OCI-LY1 (cell line): ENCODE data around the gene VGF.

Source experiments
- H2AFZ ChIP-seq: fragments of 200-600 bp; sonication (generic), shearing (Covaris generic); 2 replicates; pipeline ENCODE4 v1.6.0; 2014; ENCODE audit warnings: antibody characterized with exemption, mild to moderate bottlenecking, low read length
- H3F3A ChIP-seq: fragments of 200-600 bp; sonication (generic), shearing (Covaris generic); 2 replicates; pipeline ENCODE4 v1.6.0; 2014; ENCODE audit warnings: mild to moderate bottlenecking, antibody characterized with exemption, low read length, moderate library complexity; ENCODE audit not compliant: insufficient read depth
- H3K27ac ChIP-seq: fragments of 200-600 bp; sonication (generic); 2 replicates; pipeline ENCODE4 v1.5.1; 2014; ENCODE audit warnings: low read length, mixed run types, mild to moderate bottlenecking, low read depth; ENCODE audit not compliant: poor library complexity, severe bottlenecking
- H3K27me3 ChIP-seq: fragments of 200-600 bp; sonication (generic); 2 replicates; pipeline ENCODE4 v1.6.0; 2014; ENCODE audit warnings: antibody characterized with exemption, mild to moderate bottlenecking, low read length, moderate library complexity; ENCODE audit not compliant: insufficient read depth
- H3K36me3 ChIP-seq: fragments of 200-600 bp; sonication (generic); 2 replicates; pipeline ENCODE4 v1.6.1; 2014; ENCODE audit warnings: mild to moderate bottlenecking, antibody characterized with exemption, low read length, moderate library complexity, mixed read lengths; ENCODE audit not compliant: insufficient read depth
- H3K4me1 ChIP-seq: fragments of 200-600 bp; sonication (generic); 2 replicates; pipeline ENCODE4 v1.5.1; 2014; ENCODE audit warnings: mild to moderate bottlenecking, low read length, moderate library complexity; ENCODE audit not compliant: insufficient read depth, severe bottlenecking
- H3K4me2 ChIP-seq: fragments of 200-600 bp; sonication (generic), shearing (Covaris generic); 2 replicates; pipeline ENCODE4 v1.6.1; 2014; ENCODE audit warnings: low read length
- H3K4me3 ChIP-seq: fragments of 200-600 bp; sonication (generic); 2 replicates; pipeline ENCODE4 v1.5.1; 2014; ENCODE audit warnings: low read length, low read depth, mild to moderate bottlenecking, mixed read lengths; ENCODE audit not compliant: poor library complexity, severe bottlenecking
- H3K79me2 ChIP-seq: fragments of 200-600 bp; shearing (Covaris generic); 2 replicates; pipeline ENCODE4 v1.6.1; 2016; ENCODE audit warnings: mixed run types, low read length, mixed read lengths; ENCODE audit not compliant: insufficient read depth
- H3K9ac ChIP-seq: fragments of 200-600 bp; sonication (generic), shearing (Covaris generic); 2 replicates; pipeline ENCODE4 v1.6.1; 2014; ENCODE audit warnings: mild to moderate bottlenecking, low read length, mixed read lengths
- H3K9me2 ChIP-seq: fragments of 200-600 bp; sonication (generic), shearing (Covaris generic); 2 replicates; pipeline ENCODE4 v1.6.1; 2014; ENCODE audit warnings: low read depth, mild to moderate bottlenecking, low read length, mixed read lengths
- H3K9me3 ChIP-seq: fragments of 200-600 bp; shearing (Covaris generic); 2 replicates; pipeline ENCODE4 v1.6.1; 2014; ENCODE audit warnings: low read length, mixed read lengths
- H4K20me1 ChIP-seq: fragments of 200-600 bp; sonication (generic), shearing (Covaris generic); 2 replicates; pipeline ENCODE4 v1.6.0; 2016; ENCODE audit warnings: mild to moderate bottlenecking, low read length; ENCODE audit not compliant: insufficient read depth
- CTCF ChIP-seq: fragments of 200-600 bp; sonication (generic), shearing (Covaris generic); IDR thresholded peaks from 2 replicates; pipeline ENCODE4 v1.5.1; 2017; ENCODE audit warnings: mild to moderate bottlenecking, antibody characterized with exemption, low read length, moderate library complexity, mixed read lengths
- EZH2 ChIP-seq: fragments of 200-600 bp; sonication (generic), shearing (Covaris generic); IDR thresholded peaks from 2 replicates; pipeline ENCODE4 v1.8.0; 2017; ENCODE audit warnings: borderline replicate concordance, mixed run types, mild to moderate bottlenecking, antibody characterized with exemption, low read length, moderate library complexity, mixed read lengths

Gene VGF

GRCh38 chr7:101179713-101180112 lies 14.3 kb upstream of the VGF start:
- Histone ChIP-seq H3K36me3 (no peaks in the 10 kb centered on the region), H2AFZ (no peak overlapping the region), H3K4me1 (no peaks in the 10 kb centered on the region), H3K9me2 (no peaks in the 10 kb centered on the region), H3K79me2 (no peaks in the 10 kb centered on the region), H3K27ac (no peak overlapping the region), H3K27me3 (peaks cover 10% of the 10 kb centered on the region), H3F3A (no peaks in the 10 kb centered on the region), H4K20me1 (no peaks in the 10 kb centered on the region), H3K9ac (no peak overlapping the region), H3K4me2 (no peak overlapping the region), H3K9me3 (no peaks in the 10 kb centered on the region), H3K4me3 (no peak overlapping the region)
- TF ChIP-seq EZH2, result no peak
- TF ChIP-seq CTCF, result no peak

- H3K9ac ChIP-seq, result no peak overlapping the region
- H3K79me2 ChIP-seq, result no peaks in the 10 kb centered on the region
- H3K9me3 ChIP-seq, result no peaks in the 10 kb centered on the region
- H3K4me1 ChIP-seq, result no peaks in the 10 kb centered on the region
- peaks cover 10% of the 10 kb centered on the region for H3K27me3 ChIP-seq
- no peaks in the 10 kb centered on the region for H3K36me3 ChIP-seq
- no peak for TF ChIP-seq EZH2
- no peaks in the 10 kb centered on the region for H4K20me1 ChIP-seq
- H3K27ac ChIP-seq, result no peak overlapping the region
- no peaks in the 10 kb centered on the region for H3F3A ChIP-seq
- H2AFZ ChIP-seq, result no peak overlapping the region
- H3K4me2 ChIP-seq, result no peak overlapping the region
- H3K9me2 ChIP-seq, result no peaks in the 10 kb centered on the region
- no peak overlapping the region for H3K4me3 ChIP-seq
Measured at GRCh38 chr7:101179117-101179516, 13.7 kb upstream of the VGF start.

DNA sequence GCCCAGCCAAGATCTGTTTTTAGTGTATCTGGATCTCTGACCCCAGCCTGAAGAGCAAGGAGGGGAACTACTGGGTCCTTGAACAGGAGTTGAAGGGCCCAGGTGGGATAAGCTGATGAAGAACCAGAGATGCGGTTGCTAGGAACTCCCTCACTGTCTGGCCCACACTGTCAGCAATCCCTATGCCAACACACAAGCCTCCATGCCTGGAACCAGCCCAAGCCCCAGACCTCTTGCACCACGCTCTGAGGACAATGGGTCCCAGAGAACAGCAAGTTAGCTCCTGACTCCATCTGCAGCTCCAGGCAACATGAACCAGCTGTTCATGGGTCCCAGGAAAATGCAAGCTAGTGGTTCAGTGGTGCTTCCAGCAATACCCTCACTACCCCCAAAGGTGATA lies 12.3 kb upstream of the VGF start:
- H3K27me3 ChIP-seq, result peaks cover 10% of the 10 kb centered on the region

More for the DNA sequence above, 12.3 kb upstream of the VGF start:
- Histone ChIP-seq H3K79me2 (no peaks in the 10 kb centered on the region), H3K9me2 (no peaks in the 10 kb centered on the region), H3K4me2 (no peak overlapping the region), H3K36me3 (no peaks in the 10 kb centered on the region), H3F3A (no peaks in the 10 kb centered on the region), H3K9ac (no peak overlapping the region), H3K27ac (no peak overlapping the region), H4K20me1 (no peaks in the 10 kb centered on the region), H3K9me3 (no peaks in the 10 kb centered on the region), H3K4me3 (no peak overlapping the region), H2AFZ (no peak overlapping the region), H3K4me1 (no peaks in the 10 kb centered on the region)
- TF ChIP-seq EZH2 (no peak), CTCF (no peak)
